Upper lobe of left lung (tissue), 6 donors: ENCODE data around the gene ASIC4. TPM values are rescaled to one million over a fixed set of nuclear protein-coding genes. Genes with fewer than 3 reads are reported as not detected.

Source experiments
- ATAC-seq, 2 donors: fragments of 200-7000 bp; cut with Tn5 transposase; one replicate each; pipeline ENCODE4 v1.9.1; 2022; ENCODE audit warnings: mild to moderate bottlenecking in 2 of 2, moderate library complexity in 2 of 2; ENCODE audit not compliant: low FRiP score in 2 of 2
- DNase-seq, 2 donors: peaks; one replicate each; pipeline ENCODE4 v3.0.0-alpha.2; 2019 to 2020
- H3K27ac ChIP-seq, 4 donors: fragments of 200-600 bp; sonication (generic); one replicate each; pipeline ENCODE4 v1.5.1; 2016 to 2019
- H3K27me3 ChIP-seq, 4 donors: fragments of 200-600 bp; sonication (generic); one replicate each; pipeline ENCODE4 v1.5.1; 2017 to 2019
- H3K36me3 ChIP-seq, 4 donors: fragments of 200-600 bp; sonication (generic); one replicate each; pipeline ENCODE4 v1.5.1; 2016 to 2019
- H3K4me1 ChIP-seq, 4 donors: fragments of 200-600 bp; sonication (generic); one replicate each; pipeline ENCODE4 v1.5.1; 2018 to 2019
- H3K4me3 ChIP-seq, 4 donors: fragments of 200-600 bp; sonication (generic); one replicate each; pipeline ENCODE4 v1.5.1; 2017 to 2019; ENCODE audit warnings: mild to moderate bottlenecking in 2 of 4, moderate library complexity in 1 of 4
- H3K9me3 ChIP-seq, 4 donors: fragments of 200-600 bp; sonication (generic); one replicate each; pipeline ENCODE4 v1.5.1; 2018 to 2019
- CTCF ChIP-seq, 6 experiments: fragments of 450-650 bp in 4 of 6; fragments of 200-600 bp in 2 of 6; sonication (generic) in 2 of 6; IDR thresholded peaks; one replicate each; pipeline ENCODE4 v1.5.1; 2016 to 2019; ENCODE audit warnings: antibody characterized with exemption in 6 of 6
- EP300 ChIP-seq, 4 donors: sonication (generic); formaldehyde crosslinking; IDR thresholded peaks; one replicate each; pipeline ENCODE4 v1.5.1; 2017; ENCODE audit warnings: antibody characterized with exemption in 4 of 4, control low read depth in 2 of 4
- POLR2A ChIP-seq, 4 donors: fragments of 450-650 bp; IDR thresholded peaks; one replicate each; pipeline ENCODE4 v1.5.1; 2016 to 2017; ENCODE audit warnings: antibody characterized with exemption in 4 of 4, mild to moderate bottlenecking in 2 of 4
- POLR2AphosphoS5 ChIP-seq, 2 donors: sonication (generic); formaldehyde crosslinking; IDR thresholded peaks; one replicate each; pipeline ENCODE4 v1.5.1; 2017; ENCODE audit warnings: antibody characterized with exemption in 2 of 2
- whole genome bisulfite sequencing, 2 donors: methylation state at CpG; one replicate each; pipeline ENCODE4 v1.1.5; 2017 to 2018; 5-methylcytosine and 5-hydroxymethylcytosine counted together
- total RNA-seq, 6 donors: library from RNA; depleted of rRNA in 4 of 6; stranded (reverse); fragments of >200 nt in 4 of 6; gene quantifications; one replicate each; pipeline versions ENCODE4 v1.1.0 to v1.2.1, GENCODE V29; 2016 to 2021
- donor health status: DM: no; HTN: no; CAD: no; lungs with moderate emphysema.
- donor health status: DM: no; HTN: yes; CAD: no; lungs with severe emphysema.

Gene ASIC4
- total RNA-seq, 6 donors from 2014 or later, result 0.20 to 0.34 (median 0.29) TPM; not detected in 3

GRCh38 chr2:219539926-219540678 lies 25.8 kb downstream of the ASIC4 start:
- ATAC-seq (no peak), DNase-seq (peak in 1 of 2 donors; percentile 83)
- Histone ChIP-seq H3K27me3 (no peaks in the 10 kb centered on the region), H3K9me3 (no peaks in the 10 kb centered on the region), H3K36me3 (peaks cover 0 to 25% (median 17%) of the 10 kb centered on the region in 4 donors), H3K27ac (no peak overlapping the region), H3K4me3 (no peak overlapping the region), H3K4me1 (peaks cover 24 to 32% (median 26%) of the 10 kb centered on the region in 4 donors)
- WGBS, 2 donors, result 90 to 97% methylated on average over 6 to 34 of the region's 46 CpGs
- TF ChIP-seq POLR2AphosphoS5 (IDR thresholded peaks at IDR 0.05) (no peak), CTCF (IDR thresholded peaks at IDR 0.05) (no peak), POLR2A (IDR thresholded peaks at IDR 0.05) (no peak), EP300 (IDR thresholded peaks at IDR 0.05) (no peak)

GRCh38 chr2:219540784-219541504 lies 26.7 kb downstream of the ASIC4 start:
- no peak overlapping the region for H3K27ac ChIP-seq
- H3K4me3 ChIP-seq, result no peak overlapping the region
- H3K4me1 ChIP-seq, result peaks cover 24 to 32% (median 26%) of the 10 kb centered on the region in 4 donors
- H3K9me3 ChIP-seq, result no peaks in the 10 kb centered on the region
- no peaks in the 10 kb centered on the region for H3K27me3 ChIP-seq
- TF ChIP-seq POLR2AphosphoS5 (IDR thresholded peaks at IDR 0.05), result no peak
- no peak for TF ChIP-seq POLR2A (IDR thresholded peaks at IDR 0.05)
- no peak for TF ChIP-seq EP300 (IDR thresholded peaks at IDR 0.05)
- no peak for TF ChIP-seq CTCF (IDR thresholded peaks at IDR 0.05)
- ATAC-seq, result no peak
- WGBS, 2 donors, result 89 to 92% methylated on average over 10 to 12 of the region's 12 CpGs
- peaks cover 0 to 25% (median 17%) of the 10 kb centered on the region in 4 donors for H3K36me3 ChIP-seq
- no peak for DNase-seq

GRCh38 chr2:219541611-219542180 lies 27.4 kb downstream of the ASIC4 start:
- Histone ChIP-seq H3K36me3 (peaks cover 0 to 25% (median 17%) of the 10 kb centered on the region in 4 donors), H3K4me1 (peaks cover 24 to 32% (median 26%) of the 10 kb centered on the region in 4 donors), H3K4me3 (peak overlapping the region in 3 of 4 donors; percentile 19 to 80 (median 37)), H3K27me3 (no peaks in the 10 kb centered on the region), H3K9me3 (no peaks in the 10 kb centered on the region), H3K27ac (peak overlapping the region in 1 of 4 donors; percentile 12)
- DNase-seq (peak; percentile 90 to 96), ATAC-seq (peak; percentile 14 to 44)
- WGBS, 2 donors, result 7 to 17% methylated on average over 18 to 31 of the region's 48 CpGs
- TF ChIP-seq CTCF (IDR thresholded peaks at IDR 0.05) (peak; percentile 83 to 99 (median 98)), POLR2A (IDR thresholded peaks at IDR 0.05) (no peak)

GRCh38 chr2:219542931-219543595 lies 28.8 kb downstream of the ASIC4 start:
- peaks cover 24 to 32% (median 26%) of the 10 kb centered on the region in 4 donors for H3K4me1 ChIP-seq
- H3K4me3 ChIP-seq, result peak overlapping the region; percentile 77 to 82 (median 80)
- H3K9me3 ChIP-seq, result no peaks in the 10 kb centered on the region
- no peak for TF ChIP-seq POLR2A (IDR thresholded peaks at IDR 0.05)
- TF ChIP-seq POLR2AphosphoS5 (IDR thresholded peaks at IDR 0.05), result no peak
- TF ChIP-seq CTCF (IDR thresholded peaks at IDR 0.05), result no peak
- no peak for TF ChIP-seq EP300 (IDR thresholded peaks at IDR 0.05)
- peaks cover 0 to 25% (median 17%) of the 10 kb centered on the region in 4 donors for H3K36me3 ChIP-seq
- 1% methylated on average over 13 to 16 of the region's 66 CpGs for WGBS, 2 donors
- ATAC-seq, result peak; percentile 2 to 43
- H3K27me3 ChIP-seq, result no peaks in the 10 kb centered on the region
- H3K27ac ChIP-seq, result peak overlapping the region; percentile 72 to 86 (median 80)
- DNase-seq, result peak in 1 of 2 donors; percentile 37
